GM23248 (cell line): Measurements from ENCODE around the gene TNK1. TPM values are rescaled to one million over a fixed set of nuclear protein-coding genes. Genes with fewer than 3 reads are reported as not detected.
"Not testable (repeated sequence)": the region's sequence is repeated elsewhere in the genome, so short reads cannot be mapped to it uniquely, and the experiment has no call there.

Experiments
- DNase-seq: peaks from one replicate; pipeline ENCODE4 v3.0.0-alpha.2; 2015
- H2AFZ ChIP-seq: fragments of 200-600 bp; sonication (generic); 2 replicates; pipeline ENCODE4 v1.6.1; 2016; ENCODE audit warnings: antibody characterized with exemption
- H3F3A ChIP-seq: fragments of 200-600 bp; sonication (generic); 2 replicates; pipeline ENCODE4 v1.6.1; 2016; ENCODE audit warnings: mild to moderate bottlenecking, antibody characterized with exemption, mixed run types; ENCODE audit not compliant: insufficient read depth
- H3K27ac ChIP-seq: fragments of 200-600 bp; sonication (generic); 2 replicates; pipeline ENCODE4 v1.5.1; 2016; ENCODE audit warnings: mild to moderate bottlenecking
- H3K27me3 ChIP-seq: fragments of 200-600 bp; sonication (generic); replicated peaks from 2 replicates; pipeline ENCODE4 v1.6.1; 2016; ENCODE audit warnings: mild to moderate bottlenecking; ENCODE audit not compliant: insufficient read depth
- H3K36me3 ChIP-seq: fragments of 200-600 bp; sonication (generic); 2 replicates; pipeline ENCODE4 v1.6.1; 2016; ENCODE audit warnings: low read depth, mild to moderate bottlenecking
- H3K4me1 ChIP-seq: fragments of 200-600 bp; sonication (generic); 2 replicates; pipeline ENCODE4 v1.6.1; 2016; ENCODE audit warnings: mild to moderate bottlenecking; ENCODE audit not compliant: insufficient read depth
- H3K4me2 ChIP-seq: fragments of 200-600 bp; sonication (generic); one replicate; pipeline ENCODE4 v1.6.1; 2016; ENCODE audit warnings: mild to moderate bottlenecking; ENCODE audit not compliant: unreplicated experiment
- H3K4me3 ChIP-seq: fragments of 200-600 bp; sonication (generic); 2 replicates; pipeline ENCODE4 v1.5.1; 2016; ENCODE audit warnings: mild to moderate bottlenecking
- H3K79me2 ChIP-seq: fragments of 200-600 bp; sonication (generic); 2 replicates; pipeline ENCODE4 v1.6.1; 2016; ENCODE audit warnings: mild to moderate bottlenecking; ENCODE audit not compliant: insufficient read depth
- H3K9ac ChIP-seq: fragments of 200-600 bp; sonication (generic); 2 replicates; pipeline ENCODE4 v1.6.1; 2016; ENCODE audit warnings: mild to moderate bottlenecking
- H3K9me2 ChIP-seq: fragments of 200-600 bp; sonication (generic); 2 replicates; pipeline ENCODE4 v1.6.1; 2016; ENCODE audit warnings: mixed run types, mild to moderate bottlenecking, moderate library complexity; ENCODE audit not compliant: insufficient read depth
- H3K9me3 ChIP-seq: fragments of 200-600 bp; sonication (generic); one replicate; pipeline ENCODE4 v1.6.1; 2017; ENCODE audit warnings: low read depth
- H4K20me1 ChIP-seq: fragments of 200-600 bp; sonication (generic); 2 replicates; pipeline ENCODE4 v1.6.0; 2016; ENCODE audit not compliant: insufficient read depth
- EZH2 ChIP-seq: fragments of 200-600 bp; sonication (generic); IDR thresholded peaks from 2 replicates; pipeline ENCODE4 v1.6.1; 2018; ENCODE audit warnings: antibody characterized with exemption, mild to moderate bottlenecking; ENCODE audit not compliant: insufficient read depth, poor library complexity, severe bottlenecking
- EZH2phosphoT487 ChIP-seq: fragments of 200-600 bp; sonication (generic); IDR thresholded peaks from 2 replicates; pipeline ENCODE4 v1.6.1; 2018; ENCODE audit warnings: antibody characterized with exemption, moderate library complexity, mild to moderate bottlenecking, low read depth; ENCODE audit not compliant: insufficient read depth
- WGBS, 2 experiments: methylation state at CpG; one replicate each; pipeline ENCODE4 v1.1.6; 2015 to 2017; ENCODE audit warnings: low lambda C conversion rate in 2 of 2, low coverage in 1 of 2; ENCODE audit errors: missing lambda C conversion rate in 2 of 2; 5-methylcytosine and 5-hydroxymethylcytosine counted together
- in situ Hi-C: fragments of 300-500 bp; cut with MboI; formaldehyde crosslinking; loops from 2 replicates; pipeline ENCODE4 v1.15.0; 2020
- polyA plus RNA-seq: library from polyadenylated mRNA; unstranded; fragments of >200 nt; fragmentation: Nextera tagmentation; extraction: Ambion mirVana; gene quantifications from 2 replicates; pipeline ENCODE4 v1.2.1, GENCODE V29; 2016
- total RNA-seq: library from RNA; depleted of rRNA; stranded (reverse); fragments of >200 nt; shearing (Covaris generic); gene quantifications from 2 replicates; pipeline ENCODE4 v1.2.3, GENCODE V29; 2014

TNK1 gene
- total and polyA plus RNA-seq, 2 experiments from 2014 or later = 0.43 to 1.2 TPM

GRCh38 chr17:7367918-7368598 is 12.8 kb upstream of the TNK1 start:
- no peak overlapping the region for H3K4me3 ChIP-seq
- H3K9me3 ChIP-seq = no peaks in the 10 kb centered on the region
- H4K20me1 ChIP-seq = no peaks in the 10 kb centered on the region
- H3K4me2 ChIP-seq = no peak overlapping the region
- in situ Hi-C loops = no loop called here
- no peaks in the 10 kb centered on the region for H3K36me3 ChIP-seq
- no peaks in the 10 kb centered on the region for H3K79me2 ChIP-seq
- H3F3A ChIP-seq = peaks cover 2% of the 10 kb centered on the region; the same call in 1 of the 2 replicates
- WGBS, 2 experiments = 61% methylated on average over 13 of the region's 13 CpGs
- H2AFZ ChIP-seq = no peak overlapping the region
- H3K9ac ChIP-seq = no peak overlapping the region
- no peak for TF ChIP-seq EZH2
- no peak for TF ChIP-seq EZH2phosphoT487
- no peaks in the 10 kb centered on the region for H3K9me2 ChIP-seq
- H3K4me1 ChIP-seq = 0 out of 2 replicates have a peak, but pooled peaks cover 2% of the 10 kb centered on the region
- no peak for DNase-seq
- no peaks in the 10 kb centered on the region for H3K27me3 ChIP-seq
- H3K27ac ChIP-seq = no peak overlapping the region

- in situ Hi-C loops, H3K27ac ChIP-seq, H3K4me3 ChIP-seq, H3K4me1 ChIP-seq, H3K4me2 ChIP-seq, H2AFZ ChIP-seq, H3K36me3 ChIP-seq, H3K27me3 ChIP-seq, H4K20me1 ChIP-seq, H3K79me2 ChIP-seq, H3K9me3 ChIP-seq, DNase-seq, H3K9ac ChIP-seq, H3K9me2 ChIP-seq, H3F3A ChIP-seq: not testable (repeated sequence)
- WGBS, 2 experiments = 94 to 95% methylated on average over 5 of the region's 5 CpGs
Measured at GRCh38 chr17:7368599-7368994, 12.3 kb upstream of the TNK1 start.

- H3K9me3 ChIP-seq = no peaks in the 10 kb centered on the region
- no peak overlapping the region for H3K27ac ChIP-seq
- no peaks in the 10 kb centered on the region for H3K4me1 ChIP-seq
- H3K9ac ChIP-seq = no peak overlapping the region
- no peaks in the 10 kb centered on the region for H4K20me1 ChIP-seq
- no peaks in the 10 kb centered on the region for H3K79me2 ChIP-seq
- H3K4me2 ChIP-seq = no peak overlapping the region
- TF ChIP-seq EZH2 (no peak), EZH2phosphoT487 (no peak)
- H3K36me3 ChIP-seq = no peaks in the 10 kb centered on the region
- H3F3A ChIP-seq = no peaks in the 10 kb centered on the region
- no peaks in the 10 kb centered on the region for H3K27me3 ChIP-seq
- DNase-seq = no peak
- H2AFZ ChIP-seq = no peak overlapping the region
- H3K9me2 ChIP-seq = no peaks in the 10 kb centered on the region
- no peak overlapping the region for H3K4me3 ChIP-seq
- 81 to 88% methylated on average over 5 of the region's 5 CpGs for WGBS, 2 experiments
- in situ Hi-C loops = no loop called here
Measured at GRCh38 chr17:7369825-7370224, 11.1 kb upstream of the TNK1 start.

GRCh38 chr17:7370853-7371252 is 10.0 kb upstream of the TNK1 start:
- H3K27ac ChIP-seq = no peak overlapping the region
- in situ Hi-C loops = no loop called here
- H2AFZ ChIP-seq = no peak overlapping the region
- H3K9me3 ChIP-seq = no peaks in the 10 kb centered on the region
- no peaks in the 10 kb centered on the region for H3K79me2 ChIP-seq
- WGBS, 2 experiments = 76 to 85% methylated on average over 4 of the region's 4 CpGs
- no peaks in the 10 kb centered on the region for H3K9me2 ChIP-seq
- no peaks in the 10 kb centered on the region for H3K27me3 ChIP-seq
- H3K4me1 ChIP-seq = no peaks in the 10 kb centered on the region
- H3F3A ChIP-seq = no peaks in the 10 kb centered on the region
- H3K4me3 ChIP-seq = no peak overlapping the region
- H3K9ac ChIP-seq = no peak overlapping the region
- no peak for DNase-seq
- H4K20me1 ChIP-seq = no peaks in the 10 kb centered on the region
- TF ChIP-seq EZH2 = no peak
- TF ChIP-seq EZH2phosphoT487 = no peak
- no peak overlapping the region for H3K4me2 ChIP-seq
- H3K36me3 ChIP-seq = no peaks in the 10 kb centered on the region

GRCh38 chr17:7374353-7374752 is 6.5 kb upstream of the TNK1 start:
- no peak for DNase-seq
- Histone ChIP-seq H2AFZ (no peak overlapping the region), H3K4me1 (no peaks in the 10 kb centered on the region), H3K4me2 (no peak overlapping the region), H3F3A (no peaks in the 10 kb centered on the region), H3K27ac (no peak overlapping the region), H3K79me2 (no peaks in the 10 kb centered on the region), H4K20me1 (no peaks in the 10 kb centered on the region), H3K9ac (no peak overlapping the region), H3K36me3 (no peaks in the 10 kb centered on the region), H3K9me3 (no peaks in the 10 kb centered on the region), H3K9me2 (no peaks in the 10 kb centered on the region), H3K4me3 (no peak overlapping the region), H3K27me3 (no peaks in the 10 kb centered on the region)
- no peak for TF ChIP-seq EZH2phosphoT487
- no peak for TF ChIP-seq EZH2
- in situ Hi-C loops = no loop called here
- 71 to 88% methylated on average over 2 of the region's 2 CpGs for WGBS, 2 experiments
